ENCODE data around the gene DENND1A. TPM values are rescaled to one million over a fixed set of nuclear protein-coding genes. Genes with fewer than 3 reads are reported as not detected.

DENND1A gene
- polyA plus RNA-seq, 3 donors: 18.8 to 23.1 (median 20.9) TPM

DNA sequence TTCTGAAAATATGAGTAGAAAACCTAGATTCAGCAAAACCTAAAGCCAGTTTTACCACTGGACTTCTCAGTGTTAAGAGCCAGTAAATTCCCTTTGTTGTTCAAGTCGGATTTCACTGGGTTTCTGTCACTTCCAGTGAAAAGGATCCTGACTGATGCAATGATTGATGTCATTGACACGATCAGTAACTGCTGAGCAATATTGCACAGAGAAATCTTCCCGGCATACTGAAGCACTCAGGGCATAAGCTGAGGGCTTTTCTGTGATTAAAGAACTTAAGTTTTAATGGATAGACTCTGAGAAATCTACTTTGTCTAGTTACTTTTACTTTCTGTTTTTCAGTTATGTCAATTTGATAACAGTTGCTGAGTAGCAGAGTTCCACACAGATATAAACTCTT is 61.9 kb downstream of the DENND1A start:
- no peak for DNase-seq (ENCODE audit: low read depth in 3 of 3, low spot score in 2 of 3)

DNA sequence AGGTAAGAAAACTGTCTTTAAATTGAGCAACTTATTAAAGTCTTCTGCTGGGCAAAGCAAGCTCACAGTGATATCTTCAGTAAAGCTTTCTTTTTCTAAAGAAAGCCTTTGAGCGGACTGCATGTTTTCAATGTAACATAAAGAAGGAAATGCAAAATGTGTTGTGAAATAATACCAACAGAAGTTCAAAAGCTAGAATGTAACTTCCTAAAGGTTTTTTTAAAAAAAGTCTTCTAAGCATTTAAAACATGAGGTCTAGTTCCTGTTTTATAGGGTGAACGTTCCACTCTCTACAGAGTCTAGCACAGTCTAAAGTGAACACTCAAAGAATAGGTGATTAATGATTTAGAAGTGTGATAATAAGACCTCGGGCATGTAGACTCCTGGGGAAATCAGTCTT is 62.9 kb downstream of the DENND1A start:
- no peak for DNase-seq (ENCODE audit: low read depth in 3 of 3, low spot score in 2 of 3)

DNA sequence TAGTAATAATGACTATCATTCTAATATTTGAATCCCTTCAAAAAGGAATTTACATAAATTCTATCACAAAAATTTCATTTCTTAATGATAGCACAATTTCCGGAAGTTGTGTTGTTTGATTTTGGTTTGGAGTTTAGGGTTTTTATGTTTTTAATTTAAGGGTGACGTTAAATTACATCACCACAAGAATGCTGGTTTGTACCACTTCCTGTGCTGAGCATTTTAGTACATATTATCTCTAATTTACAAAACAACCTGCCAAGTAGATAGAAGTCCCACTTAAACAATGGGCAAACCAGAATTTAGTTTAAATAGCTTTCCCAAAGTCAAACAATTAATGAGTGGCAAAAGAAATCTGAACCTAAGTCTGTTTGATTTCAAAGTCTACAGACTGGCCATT is 63.4 kb downstream of the DENND1A start:
- DNase-seq (ENCODE audit: low read depth in 3 of 3, low spot score in 2 of 3): no peak

DNA sequence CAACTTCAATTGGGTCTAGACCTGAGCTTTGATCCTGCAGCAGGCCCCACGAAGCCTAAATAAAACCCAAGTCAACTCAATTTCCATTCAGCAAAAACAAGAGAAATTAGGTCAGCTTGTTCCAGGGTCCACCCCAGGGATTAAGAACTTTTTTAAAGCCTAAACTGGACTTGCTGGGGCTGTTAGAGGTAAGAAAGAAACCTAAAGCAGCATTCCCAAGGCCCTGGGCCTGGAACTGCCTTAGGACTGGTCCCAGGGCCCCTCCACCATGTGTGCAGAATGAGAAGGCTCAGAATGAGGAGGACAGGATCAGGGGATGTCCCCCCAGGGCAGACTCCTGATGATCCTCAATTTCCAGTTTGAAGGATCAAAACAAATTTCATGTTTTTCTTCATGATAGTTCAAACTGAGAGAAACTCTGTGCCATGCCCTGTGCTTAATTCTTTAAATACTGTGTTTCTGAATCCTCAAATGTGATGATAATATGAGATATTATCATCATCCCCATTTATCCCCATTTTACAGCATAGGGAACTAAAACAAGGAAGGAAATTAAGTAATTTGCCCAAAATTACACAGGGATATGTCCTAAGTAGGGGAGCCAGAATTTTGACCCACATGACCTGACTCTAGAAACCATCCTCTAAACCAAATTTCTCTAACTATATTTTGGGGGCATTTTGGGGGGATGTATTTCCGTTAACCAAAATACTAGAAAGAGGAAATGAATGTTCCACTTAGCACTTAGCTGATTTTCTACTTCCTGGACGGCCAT is 64.5 kb downstream of the DENND1A start:
- DNase-seq (ENCODE audit: low read depth in 3 of 3, low spot score in 2 of 3): no peak

DNA sequence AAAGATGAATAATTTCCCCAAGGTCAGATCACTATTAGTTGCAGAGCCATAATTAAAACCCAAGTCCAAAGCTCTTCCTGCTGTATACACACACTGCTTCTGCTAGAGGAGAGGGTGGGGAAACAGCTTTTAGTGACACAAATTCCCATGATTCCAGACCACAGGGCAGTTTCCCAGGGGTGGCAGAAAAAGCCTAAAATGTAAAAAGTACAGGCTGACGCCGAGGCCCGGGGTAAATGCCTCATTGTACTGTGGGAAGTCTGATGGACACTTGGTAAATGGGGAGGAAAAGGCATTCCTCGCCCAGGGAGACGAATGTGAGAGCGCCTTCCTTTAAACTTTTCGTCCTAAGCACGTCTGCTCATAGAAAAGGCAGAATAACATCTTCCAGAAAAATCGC is 65.7 kb downstream of the DENND1A start:
- no peak for DNase-seq (ENCODE audit: low read depth in 3 of 3, low spot score in 2 of 3)

DNA sequence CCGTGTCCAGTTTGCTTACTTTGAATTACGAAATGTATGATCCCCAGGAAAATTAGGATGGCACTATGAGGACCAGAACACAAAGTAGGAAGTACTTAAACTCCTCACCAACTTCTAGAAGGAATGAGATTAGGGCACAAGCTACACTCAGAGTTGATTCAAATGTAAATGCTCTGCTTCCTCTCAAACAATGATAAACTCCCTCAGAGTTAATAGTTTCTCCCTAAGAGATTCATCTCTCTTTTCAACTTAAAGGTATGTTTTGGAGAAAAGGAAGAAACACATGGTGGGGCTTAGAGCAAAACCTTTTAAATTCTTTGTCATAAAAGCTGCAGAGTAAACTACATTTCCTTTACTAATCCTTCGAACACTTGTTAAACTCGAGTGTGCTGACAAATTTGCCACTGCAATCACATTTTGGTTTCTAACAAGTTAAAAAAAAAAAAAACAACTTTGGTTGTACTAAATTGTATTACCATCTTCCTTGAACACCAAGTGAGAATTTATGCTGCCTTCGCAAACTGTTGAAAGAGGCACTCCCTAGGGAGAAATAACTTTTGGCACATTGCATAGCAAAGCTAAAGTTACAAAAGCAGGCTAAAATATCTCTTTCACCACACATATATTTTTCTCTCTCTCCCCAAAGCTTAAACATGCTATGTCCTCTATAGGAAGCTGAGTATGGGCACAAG is 66.6 kb downstream of the DENND1A start:
- peak in 1 of 3 donors; percentile 19 for DNase-seq (ENCODE audit: low read depth in 3 of 3, low spot score in 2 of 3)

DNA sequence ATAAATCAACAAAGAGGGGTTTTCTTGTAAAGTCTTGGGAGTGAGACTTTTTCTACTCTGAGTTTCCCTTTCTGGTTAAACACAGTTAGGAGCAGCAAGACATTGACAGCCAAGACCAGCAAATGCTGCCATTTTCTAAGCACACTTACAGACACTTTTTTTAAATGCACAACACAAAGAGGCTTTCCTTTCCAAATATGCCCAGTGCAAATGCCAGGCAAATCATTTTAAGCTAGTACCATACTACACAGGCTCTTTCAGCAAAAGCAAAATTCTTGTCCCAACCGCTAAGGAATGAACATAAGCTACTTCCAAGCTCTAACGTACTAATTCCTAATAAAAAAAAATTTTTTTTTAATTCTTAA is 68.2 kb downstream of the DENND1A start:
- no peak for DNase-seq (ENCODE audit: low read depth in 3 of 3, low spot score in 2 of 3)

DNA sequence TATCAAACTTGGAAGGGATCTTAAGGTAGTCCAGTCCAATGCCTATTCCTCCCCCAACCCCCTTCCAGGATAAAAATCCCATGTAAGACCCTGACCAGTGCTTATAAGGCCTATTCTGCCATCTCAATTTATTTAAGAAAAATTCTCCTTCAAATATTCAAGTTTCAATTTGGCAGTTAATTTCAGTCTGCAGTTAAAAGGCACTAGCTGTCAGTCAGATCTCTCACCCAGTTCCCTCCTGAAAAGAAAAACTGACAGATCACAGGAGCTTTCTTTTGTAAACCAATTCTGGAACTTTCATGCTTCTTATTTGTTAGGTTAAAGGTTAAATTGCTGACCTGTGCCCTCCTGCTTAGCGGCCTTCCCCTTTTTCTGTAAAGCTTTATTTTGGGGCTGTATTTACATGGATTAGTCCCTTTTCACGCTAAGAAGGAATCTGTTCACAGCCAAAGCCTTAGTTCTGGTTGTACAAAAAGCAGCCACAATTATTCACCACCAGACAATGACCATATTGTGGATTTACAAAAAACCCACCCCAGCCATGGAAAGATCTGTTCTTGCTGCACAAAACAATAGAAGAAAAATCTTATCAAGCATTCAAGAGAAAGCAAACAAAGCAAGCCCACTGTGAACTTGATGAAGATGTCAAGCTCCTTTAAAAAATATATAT is 68.7 kb downstream of the DENND1A start:
- DNase-seq (ENCODE audit: low read depth in 3 of 3, low spot score in 2 of 3): no peak

DNA sequence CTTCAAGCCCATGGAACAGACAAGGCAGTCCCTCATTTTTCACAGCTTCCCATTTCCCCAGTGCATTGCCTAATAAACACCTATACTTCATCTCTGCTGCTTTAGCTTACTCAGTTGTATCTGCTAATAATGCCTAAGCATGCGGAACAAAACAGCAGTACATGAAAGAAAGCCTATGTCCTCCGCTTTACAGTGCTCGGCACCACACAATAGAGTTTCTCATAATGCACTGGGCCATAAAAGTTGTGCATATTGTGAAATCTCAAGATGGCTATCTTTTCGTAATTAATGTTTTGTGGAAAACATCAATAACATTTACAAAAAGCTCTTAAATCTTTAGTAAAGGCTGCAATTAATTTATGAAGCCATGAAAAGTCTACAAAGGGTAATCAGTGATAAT is 69.3 kb downstream of the DENND1A start:
- DNase-seq (ENCODE audit: low read depth in 3 of 3, low spot score in 2 of 3): peak in 1 of 3 donors; percentile 16

DNA sequence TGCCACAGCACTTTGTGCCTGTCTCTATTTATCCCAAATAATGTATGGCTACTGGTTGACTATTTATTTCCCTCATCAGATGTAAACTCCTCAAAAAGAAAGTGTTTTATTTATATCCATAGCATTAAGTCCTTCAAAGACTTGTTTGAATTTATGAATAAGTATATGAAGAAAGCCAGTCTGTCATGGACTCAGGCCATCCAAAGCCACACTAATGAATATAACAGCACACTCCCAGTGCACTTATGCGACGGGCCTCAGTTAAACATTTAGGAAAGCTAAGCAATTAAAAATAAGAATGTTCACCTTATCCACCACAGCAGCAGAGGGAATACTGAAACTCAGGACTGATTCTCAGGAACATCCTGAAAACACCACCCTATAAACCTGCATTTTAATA is 77.5 kb downstream of the DENND1A start:
- DNase-seq (ENCODE audit: low read depth in 3 of 3, low spot score in 2 of 3): no peak

DNA sequence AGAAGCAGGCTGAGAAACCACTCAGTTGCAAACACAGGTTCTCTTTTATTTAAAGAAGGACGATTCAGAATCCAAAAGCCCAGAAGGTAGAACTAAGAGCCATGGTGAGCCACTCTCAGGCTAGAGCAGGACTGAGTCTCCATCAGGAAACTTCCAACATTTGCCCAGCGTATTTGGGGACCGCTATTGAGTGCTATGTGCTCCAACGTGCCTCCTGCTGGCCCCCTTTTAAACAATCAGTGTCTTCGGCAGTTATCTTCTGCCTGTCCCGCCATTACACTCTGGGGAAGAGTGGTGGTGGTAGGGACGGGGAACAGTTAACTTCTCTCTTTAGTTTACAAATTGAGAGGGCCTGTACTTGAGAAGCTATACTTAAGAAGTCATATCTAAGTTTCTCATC is 78.1 kb downstream of the DENND1A start:
- DNase-seq (ENCODE audit: low read depth in 3 of 3, low spot score in 2 of 3): no peak

DNA sequence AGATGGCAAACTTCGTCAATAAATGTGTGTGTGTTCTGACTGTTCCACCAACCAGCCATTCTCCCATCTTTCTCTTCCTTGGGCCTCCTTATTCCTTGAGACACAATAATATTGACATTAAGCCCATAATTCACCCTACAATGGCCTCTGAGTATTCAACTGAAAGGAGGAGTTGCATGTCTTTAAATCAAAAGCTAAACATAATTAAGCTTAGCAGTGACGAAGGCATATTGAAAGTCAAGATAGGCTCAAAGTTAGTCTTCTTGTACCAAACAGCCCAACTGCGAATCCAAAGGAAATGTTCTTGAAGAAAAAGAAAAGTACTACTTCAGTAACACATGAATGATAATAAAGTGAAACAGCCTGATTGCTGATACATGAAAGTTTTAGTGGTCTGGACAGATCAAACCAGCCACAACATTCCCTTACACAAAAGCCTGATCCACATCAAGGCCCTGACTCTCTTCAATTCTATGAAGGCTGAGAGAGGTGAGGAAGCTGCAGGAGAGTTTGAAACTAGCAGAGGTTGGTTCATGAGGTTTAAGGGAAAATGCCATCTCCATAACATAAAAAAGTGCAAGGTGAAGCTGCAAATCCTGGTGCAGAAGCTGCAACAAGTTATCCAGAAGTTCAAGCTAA is 81.4 kb downstream of the DENND1A start:
- DNase-seq (ENCODE audit: low read depth in 3 of 3, low spot score in 2 of 3): no peak

DNA sequence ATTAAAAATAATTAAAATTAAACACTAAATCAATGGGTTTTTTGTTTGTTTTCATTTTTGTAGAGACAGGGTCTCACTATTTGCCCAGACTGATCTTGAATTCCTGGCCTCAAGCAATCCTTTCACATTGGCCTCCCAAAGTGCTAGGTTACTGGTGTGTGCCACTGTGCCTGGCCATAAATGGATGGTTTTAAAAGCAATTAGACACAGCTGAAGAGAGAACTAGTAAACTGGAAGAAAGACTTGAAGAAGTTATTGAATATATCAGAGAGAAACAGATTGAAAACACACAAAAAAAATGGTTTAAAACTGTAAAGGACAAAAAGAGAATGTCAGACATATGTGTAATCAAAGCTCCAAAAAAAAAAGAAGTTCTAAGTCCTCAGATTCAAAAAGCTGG is 83.0 kb downstream of the DENND1A start:
- DNase-seq (ENCODE audit: low read depth in 3 of 3, low spot score in 2 of 3): no peak

DNA sequence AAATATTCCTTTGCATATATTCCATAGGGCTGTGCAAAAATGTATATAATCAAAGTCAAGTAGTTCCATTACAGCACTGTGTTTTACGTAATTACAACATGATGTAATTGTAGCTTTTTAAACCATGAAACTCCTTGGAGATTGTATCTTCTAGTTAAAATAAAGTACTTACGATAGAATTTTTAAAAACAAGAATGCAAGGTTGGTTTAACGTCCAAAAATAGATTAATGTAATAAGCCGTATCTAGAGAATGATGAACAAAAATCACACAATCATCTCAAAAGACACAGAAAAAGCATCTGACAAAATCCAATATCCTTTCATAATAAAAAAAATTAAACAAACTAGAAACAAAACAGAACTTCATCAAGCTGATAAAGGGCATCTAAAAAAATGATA is 86.2 kb downstream of the DENND1A start:
- no peak for DNase-seq (ENCODE audit: low read depth in 3 of 3, low spot score in 2 of 3)

DNA sequence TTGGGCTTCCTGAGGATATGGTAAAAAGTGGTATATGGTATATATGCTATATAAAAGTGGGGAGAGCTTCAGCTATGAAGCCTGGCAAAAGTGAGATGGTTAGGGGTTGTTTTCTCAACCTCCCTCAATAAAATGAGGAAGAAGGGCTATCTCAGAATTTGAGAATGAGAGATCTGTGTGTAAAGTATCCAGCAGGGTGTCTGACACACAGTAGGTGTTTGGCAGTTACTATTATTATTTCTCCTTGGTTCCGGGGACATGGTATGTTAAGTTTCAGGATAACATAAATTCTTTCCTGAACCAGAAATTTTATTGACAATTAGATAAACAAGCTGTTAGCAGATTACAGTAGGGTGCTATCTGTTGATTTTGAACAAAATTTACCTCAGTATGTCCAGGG is 94.1 kb downstream of the DENND1A start:
- DNase-seq (ENCODE audit: low read depth in 3 of 3, low spot score in 2 of 3): no peak

DNA sequence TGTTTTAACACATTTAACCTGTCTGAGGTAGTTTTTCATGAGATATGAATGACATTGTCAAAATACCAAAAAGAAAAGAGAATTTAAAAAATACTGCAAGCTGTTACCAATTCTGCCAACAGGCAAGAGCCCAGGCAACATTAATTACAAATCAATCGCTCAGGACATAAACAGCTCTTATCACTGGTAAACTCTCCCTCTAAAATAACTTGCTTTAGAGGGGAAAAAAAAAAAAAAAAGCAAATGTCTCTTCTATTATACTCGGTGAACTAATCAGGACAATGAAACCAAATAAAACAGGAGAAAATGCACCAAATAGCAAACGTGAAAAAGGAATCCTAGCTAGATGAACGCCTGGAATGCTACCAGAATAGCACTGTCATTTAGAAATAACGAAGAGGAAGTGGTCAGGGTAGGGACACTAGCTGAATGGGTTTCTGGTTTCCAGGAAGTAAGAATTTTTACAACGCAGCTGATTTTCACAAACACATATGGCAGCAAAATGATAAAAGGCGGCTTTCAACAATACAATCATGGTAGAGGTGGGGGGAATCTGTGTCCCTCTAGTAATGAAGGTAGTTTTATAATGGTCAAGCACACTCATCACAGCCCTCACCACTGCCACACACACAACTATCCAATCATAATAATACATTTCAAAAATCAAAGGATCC is 94.9 kb downstream of the DENND1A start:
- no peak for DNase-seq (ENCODE audit: low read depth in 3 of 3, low spot score in 2 of 3)

DNA sequence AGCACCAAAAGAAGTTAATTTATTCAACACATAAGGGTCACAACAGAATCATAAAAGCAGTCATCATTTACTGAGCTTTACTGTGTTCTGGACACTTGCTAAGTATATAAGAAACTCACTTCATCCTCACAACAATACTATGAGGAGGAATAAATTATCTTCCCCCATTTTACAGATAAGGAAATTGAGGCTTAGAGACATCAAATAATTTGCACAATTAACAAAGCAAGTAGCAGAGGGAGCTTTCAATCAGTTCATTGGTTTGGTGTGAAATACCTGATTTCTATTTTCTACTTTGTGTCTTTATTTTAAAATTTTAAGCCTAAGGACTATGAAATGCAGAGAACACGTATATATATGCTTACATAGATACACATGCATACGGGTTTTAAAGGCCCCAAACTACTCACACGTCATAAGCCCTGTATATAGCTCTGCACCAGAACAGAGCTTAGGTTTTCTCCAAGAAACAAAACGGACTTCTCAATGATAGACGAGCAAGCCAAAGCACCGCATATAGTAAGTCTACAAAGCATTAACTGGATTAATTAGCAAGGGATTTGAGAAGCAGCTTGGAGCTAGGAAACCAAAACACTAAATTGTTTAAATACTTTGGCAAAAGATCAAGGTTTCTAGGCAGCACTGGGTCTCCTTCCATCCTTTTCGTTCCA is 95.6 kb downstream of the DENND1A start:
- peak in 1 of 3 donors; percentile 12 for DNase-seq (ENCODE audit: low read depth in 3 of 3, low spot score in 2 of 3)

DNA sequence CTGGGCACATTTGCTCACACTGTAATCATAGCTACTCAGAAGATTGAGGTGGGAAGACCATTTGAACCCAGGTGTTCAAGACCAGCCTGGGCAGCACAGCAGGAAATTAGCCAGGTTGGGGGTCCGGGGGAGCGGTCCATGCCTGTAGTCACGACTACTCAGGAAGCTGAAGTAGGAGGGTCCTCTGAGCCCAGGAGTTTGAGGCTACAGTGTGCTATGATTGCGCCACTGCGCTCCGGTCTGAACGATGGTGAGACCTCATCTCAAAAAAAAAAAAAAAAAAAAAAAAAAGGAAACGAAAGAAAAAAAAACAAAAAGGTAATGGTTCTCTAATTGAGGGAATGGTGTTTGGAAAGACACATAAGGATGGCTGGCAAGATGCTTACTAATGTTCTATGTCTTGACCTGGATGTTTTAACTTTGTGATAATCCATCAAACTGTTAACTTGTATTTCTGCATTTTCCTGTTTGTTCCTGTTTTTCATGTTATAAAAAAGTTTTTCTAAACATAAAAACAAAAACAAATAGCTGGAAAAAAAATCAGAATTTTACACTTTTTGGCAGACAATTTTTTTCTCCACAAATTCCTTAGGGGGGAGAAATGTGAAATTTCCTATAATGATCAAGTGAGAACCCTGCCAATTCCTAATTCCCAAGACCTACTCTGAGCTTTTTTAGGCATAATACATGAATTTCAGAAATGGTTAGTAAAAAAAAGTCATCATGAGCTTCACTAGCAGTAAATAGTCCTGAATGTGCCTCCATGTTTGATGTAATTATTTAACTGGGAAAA is 96.9 kb downstream of the DENND1A start:
- no peak for DNase-seq (ENCODE audit: low read depth in 3 of 3, low spot score in 2 of 3)

DNA sequence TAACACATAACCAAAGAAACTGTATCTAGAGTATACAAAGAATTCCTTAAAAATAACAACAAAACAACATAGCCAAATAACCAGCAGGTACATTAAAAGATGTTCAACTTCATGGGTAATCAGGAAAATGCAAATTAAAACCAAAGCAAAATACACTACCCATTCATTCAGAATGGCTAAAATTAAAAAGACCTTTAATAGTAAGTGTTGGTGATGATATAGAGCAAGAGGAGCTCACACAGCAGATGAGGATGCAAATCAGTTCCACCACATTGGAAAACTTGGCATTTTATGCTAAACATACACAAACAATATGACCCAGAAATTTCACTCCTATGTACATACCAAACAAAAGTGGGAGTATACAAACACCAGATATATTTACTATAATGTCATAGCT is 97.8 kb downstream of the DENND1A start:
- no peak for DNase-seq (ENCODE audit: low read depth in 3 of 3, low spot score in 2 of 3)

DNA sequence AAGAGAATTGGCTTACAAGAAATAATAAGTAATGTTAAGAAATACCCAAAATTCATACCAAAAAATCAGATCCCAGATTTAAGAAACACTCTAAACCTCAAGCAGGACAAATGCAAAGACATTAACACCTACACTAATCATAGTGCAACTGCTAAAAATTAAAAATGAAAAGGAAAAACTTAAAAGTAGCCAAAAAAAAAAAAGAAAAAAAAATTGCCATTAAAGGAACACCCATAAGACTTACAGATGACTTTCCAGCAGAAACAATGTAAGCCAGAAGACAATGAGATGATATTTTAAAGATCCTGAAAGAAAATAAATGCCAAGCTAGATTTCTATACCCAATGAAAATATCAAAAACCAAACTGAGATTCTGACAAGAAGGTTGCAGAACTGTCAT is 101.5 kb downstream of the DENND1A start:
- no peak for DNase-seq (ENCODE audit: low read depth in 3 of 3, low spot score in 2 of 3)

Data from right renal cortex interstitium (tissue), 3 donors.